Activated gamma-delta T cell (primary cell): ENCODE results near the gene PRKN.
"Not testable (repeated sequence)": the region's sequence is repeated elsewhere in the genome, so short reads cannot be mapped to it uniquely, and the experiment has no call there.

Experiments used
- DNase-seq: peaks from one replicate; lab custom pipeline; 2025; lab: John Stamatoyannopoulos, UW

The PRKN gene

DNA sequence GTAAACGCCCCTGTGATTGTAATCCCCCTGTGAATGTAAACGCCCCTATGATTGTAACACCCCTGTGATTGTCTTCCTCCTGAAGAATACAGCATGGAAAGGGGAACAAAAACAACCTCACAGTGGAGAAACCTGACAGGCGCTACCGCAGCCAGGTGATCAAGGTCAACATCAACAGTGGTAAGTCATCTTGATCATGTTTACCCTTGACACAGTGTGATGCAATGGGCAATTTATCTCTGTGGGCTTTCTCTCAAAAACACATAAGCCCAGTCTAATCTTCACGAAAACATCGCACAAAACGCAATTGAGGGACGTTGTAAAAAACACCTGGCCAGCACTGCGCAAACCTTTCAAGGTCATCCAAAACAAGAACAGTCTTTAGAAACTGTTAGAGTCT is 277.2 kb downstream of the PRKN start:
- no peak for DNase-seq

DNA sequence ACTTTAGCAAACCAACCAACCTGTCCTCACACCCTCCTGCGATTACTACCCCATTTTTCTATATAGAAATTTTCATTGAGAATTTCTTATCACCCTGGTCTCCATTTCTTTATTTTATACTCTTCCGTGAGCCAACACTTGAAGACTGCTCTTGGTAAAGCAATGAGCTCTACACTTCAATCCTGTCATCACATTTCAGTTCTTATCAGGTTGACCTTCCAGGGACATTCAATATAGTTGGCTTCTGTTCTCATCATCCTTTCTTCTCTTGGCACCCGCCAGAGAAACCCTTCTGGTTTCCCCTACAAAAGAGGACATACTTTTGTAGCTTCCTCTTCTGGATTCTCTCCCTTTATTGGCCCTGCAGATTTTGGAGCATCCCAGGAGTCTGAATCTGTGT is 279.3 kb downstream of the PRKN start:
- no peak for DNase-seq

DNA sequence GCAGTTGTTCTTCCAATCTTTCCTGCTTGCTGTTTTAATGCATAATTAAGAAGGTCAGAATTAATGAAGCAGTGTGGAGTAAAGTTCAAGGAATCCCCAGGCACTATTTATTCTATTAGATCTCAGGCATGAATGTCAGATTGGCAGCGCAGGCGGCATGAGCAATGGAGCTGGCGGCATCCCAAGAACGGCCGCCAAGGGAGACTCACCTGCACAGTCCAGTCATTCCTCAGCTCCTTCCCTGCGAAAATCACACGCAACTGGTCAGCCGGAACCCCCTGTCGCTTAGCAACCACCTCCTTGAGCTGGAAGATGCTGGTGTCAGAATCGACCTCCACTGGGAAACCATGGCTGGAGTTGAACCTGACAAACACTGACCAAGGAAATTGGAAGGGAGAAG is 284.5 kb downstream of the PRKN start:
- no peak for DNase-seq

DNA sequence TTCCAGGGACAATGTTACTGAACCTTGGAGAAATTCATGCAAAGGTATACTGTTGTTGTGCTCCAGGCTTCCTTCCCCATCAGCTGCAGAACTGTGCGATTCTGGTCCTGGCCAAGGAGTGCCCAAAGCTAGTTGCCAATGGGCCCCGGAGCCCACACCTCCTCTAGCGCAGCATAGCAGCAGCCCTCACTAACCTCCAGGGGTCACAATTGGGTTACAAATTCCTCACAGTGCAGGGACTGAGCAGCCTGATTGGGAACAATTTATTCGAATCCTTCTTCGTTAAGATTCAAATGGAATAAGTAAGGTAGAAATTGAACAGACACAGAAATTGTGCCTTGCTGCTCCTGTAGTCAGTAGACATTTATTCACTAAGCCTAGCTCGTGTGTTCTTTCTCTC is 284.9 kb downstream of the PRKN start:
- no peak for DNase-seq

DNA sequence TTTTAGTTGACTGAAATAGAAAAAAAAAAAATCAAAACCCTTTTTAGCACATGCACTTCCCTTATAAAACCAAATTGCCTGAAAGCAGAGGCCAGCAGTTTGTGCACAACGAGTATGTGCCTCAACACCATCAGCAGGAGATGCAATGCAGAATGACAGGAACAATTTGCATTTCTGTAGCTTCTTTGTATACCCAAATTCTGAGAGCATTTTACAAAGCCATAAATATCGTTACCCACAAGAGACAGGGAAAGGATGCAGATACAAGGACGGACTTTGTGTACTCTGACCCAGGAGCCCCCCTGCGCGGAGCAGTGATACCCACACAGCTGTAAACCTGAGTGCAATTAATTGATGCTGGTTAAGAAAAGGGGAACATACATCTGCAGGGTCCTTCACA is 285.6 kb downstream of the PRKN start:
- DNase-seq = no peak

DNA sequence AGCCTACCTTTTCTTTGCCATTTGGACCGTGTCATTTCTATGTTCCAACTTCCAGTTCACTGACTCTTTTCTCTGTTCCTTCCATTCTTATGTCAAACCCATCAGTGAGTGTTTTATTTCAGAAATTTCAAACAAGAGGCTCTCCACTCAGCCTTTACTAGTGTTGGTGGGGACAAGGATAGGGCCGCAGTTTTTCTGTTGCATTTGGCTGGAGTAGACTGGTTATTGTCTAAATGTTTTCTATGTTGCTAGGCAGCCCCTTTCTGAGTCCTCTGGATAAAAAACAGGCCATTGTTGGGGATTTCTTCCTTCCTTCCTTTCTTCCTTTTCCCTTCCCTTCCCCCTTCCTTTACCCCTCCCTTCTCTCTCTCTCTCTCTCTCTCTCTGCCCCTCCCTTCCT is 288.6 kb downstream of the PRKN start:
- DNase-seq = no peak

DNA sequence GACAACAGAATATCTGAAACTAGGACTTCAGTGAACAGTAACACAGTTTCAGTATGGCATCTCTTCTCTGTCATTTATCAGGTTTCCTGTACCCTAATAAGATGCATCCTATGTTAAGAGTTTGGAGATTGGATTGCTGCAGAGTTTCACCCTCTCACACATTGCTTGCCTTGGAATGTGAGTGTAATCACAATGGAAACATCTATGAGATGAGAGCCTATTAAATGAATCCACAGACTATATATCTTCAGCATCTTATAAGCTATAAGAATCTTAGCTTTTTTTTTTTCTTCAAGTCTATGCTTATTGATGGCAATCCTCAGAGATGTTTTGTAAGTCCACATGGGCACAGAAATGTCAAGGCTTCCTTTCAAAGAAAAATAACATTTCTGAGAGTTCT is 292.5 kb downstream of the PRKN start:
- no peak for DNase-seq

DNA sequence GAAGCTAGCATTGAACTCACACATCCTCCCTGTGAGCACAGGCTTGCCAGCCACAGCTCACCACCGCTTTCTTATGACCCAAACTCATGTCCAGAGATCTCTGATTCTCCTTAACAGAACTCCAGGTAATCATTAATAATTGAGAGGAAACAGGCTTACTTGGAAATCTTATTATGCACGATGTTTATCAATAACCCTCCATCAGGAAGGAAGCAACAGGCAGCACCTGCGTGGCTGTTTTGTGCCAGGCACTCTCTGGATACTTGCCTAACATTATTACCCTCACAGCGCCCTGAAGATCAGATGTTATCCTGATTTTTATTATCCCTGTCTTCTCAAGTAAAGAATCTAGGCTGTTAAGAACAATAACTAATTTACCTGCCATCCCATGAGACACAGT is 306.6 kb downstream of the PRKN start:
- no peak for DNase-seq

DNA sequence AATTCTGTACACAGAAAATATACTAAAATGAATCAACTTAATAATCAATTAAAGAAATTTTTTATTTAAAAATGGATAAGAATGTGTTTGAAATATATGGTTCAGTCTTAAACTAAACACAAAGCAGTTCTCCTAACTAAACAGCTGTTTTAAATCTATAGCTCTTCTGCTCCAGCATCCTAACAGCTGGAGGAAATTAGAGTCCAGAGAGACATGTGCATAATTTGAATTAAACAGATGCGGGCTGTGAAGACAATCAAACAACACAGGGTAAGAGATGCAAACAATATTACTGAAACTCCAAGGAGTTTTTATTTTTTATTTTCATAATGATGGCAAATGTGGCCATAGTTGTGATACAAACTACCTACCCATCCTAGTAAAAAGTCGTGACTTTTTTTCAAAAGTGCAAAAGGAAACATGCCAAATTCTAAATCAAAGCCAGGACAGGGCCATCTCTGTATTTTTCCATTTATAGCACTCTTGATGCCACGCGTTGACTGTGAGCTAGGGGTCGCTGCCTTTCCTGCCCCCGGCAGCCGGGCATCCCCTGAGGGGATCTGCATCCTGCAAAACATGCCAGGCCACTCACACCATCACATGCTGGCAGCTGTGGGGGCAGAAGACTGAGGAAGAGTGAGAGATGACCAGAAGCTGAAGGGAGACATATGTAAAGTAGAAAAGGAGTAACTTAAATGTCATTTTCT is 310.6 kb downstream of the PRKN start:
- DNase-seq = no peak

DNA sequence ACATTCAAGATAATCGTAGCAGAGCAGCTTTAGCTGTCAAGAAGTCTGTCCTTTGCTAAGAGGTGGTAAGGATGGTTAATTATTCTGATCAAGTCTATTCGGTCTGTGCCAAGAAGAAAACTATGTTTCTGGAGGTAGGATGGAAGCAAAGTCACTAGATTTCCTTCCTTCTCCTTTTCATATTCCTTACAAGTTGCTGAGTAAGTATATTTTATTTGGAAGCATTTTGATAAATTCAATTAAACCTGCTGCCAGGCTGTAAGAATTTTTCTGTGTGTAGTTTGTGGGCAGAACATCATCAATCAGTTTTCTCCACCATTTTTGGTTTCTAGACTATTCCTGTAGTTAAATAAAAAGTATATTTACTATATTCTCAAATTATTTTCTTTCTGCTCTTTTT is 311.3 kb downstream of the PRKN start:
- no peak for DNase-seq

DNA sequence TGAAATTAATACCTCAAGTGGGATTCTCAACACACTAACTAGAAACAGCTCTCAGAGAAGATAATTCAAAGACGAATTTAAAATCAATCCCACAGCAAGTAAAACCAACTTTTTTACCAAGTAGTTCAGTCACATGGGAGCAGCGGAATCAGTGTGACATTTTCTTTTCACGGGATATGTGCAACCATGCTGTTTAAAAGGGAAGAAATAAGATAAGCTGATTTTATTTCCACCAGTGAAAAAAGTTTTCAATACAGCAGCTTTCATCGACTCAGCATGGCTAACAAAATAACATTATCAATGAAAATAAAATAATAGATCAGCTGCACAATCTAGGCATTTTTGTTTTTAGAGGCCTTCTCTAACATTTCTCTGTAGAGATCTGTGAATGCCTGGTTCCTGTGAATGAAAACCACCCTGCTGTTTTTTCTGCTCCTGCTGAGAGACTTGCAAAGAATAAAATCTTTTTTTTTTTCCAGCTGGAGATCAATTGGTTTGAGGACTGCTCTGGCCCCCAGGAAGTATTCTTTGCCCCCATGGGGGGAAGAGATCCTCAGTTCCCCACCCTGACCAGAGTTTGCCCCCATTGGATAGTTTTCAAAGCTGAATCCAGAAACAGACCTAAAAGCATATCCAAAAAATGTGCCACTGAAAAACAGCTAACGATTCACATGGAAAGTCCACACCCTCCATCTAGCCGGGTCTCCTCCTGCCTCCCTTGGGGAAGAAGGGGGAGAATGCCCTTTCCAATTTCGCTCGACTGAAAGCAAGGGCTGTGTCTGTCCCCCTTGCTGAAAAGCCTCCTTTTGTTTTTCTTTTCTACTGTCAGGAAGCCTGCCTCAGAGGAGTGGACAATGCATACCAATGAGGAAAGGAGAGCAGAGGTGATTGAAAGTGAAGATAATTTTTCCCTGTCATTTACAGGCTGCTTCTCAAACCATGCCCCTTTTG is 317.6 kb downstream of the PRKN start:
- DNase-seq = no peak

DNA sequence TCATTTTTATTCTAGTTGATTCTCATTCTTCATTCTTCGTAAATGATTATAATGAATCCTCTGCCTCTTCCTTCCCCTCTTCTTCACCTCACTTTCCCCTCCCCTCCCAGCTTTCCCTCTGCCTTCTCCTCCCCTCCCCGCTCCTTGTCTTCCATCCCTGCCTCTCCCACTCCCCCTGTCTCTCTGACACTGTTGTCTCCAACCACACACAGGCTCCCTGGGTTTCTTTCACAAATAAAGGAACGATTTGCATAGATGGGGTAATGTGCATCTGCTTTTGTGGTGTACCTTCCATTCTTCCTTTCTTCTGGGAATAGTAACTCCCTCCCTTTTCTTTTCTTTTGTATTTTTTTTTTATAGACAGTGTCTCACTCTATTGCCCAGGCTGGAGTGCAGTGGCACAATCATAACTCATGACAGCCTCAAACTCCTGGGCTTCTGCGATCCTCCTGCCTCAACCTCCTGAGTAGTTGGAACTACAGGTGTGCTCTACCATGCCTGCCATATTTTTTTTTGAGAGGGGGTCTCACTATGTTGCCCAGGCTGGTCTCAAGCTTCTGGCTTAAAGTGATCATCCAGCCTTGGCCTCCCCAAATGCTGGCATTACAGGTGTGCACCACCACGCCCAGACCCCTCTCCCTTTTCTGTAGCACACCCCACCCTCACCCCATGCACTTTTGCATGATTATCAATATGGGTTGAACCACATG is 318.6 kb downstream of the PRKN start:
- no peak for DNase-seq

DNA sequence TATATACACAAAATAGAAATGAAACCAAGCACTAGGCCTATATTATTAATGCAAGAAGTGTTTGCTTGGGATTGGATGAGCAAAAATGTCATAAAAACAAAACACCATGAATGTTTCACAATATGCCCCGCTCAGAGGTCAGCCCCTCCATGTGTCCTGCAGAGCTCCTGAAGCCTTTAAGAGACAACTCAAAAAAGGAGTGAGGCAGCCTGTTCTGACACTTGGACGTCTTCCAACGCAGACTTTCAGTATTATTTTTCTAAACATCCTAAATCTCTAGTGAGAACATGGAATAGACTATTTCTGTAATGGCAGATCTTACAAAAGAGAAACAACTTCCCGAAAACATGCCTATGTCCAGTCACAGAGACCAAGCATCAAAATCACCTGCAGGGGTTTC is 322.6 kb downstream of the PRKN start:
- no peak for DNase-seq

DNA sequence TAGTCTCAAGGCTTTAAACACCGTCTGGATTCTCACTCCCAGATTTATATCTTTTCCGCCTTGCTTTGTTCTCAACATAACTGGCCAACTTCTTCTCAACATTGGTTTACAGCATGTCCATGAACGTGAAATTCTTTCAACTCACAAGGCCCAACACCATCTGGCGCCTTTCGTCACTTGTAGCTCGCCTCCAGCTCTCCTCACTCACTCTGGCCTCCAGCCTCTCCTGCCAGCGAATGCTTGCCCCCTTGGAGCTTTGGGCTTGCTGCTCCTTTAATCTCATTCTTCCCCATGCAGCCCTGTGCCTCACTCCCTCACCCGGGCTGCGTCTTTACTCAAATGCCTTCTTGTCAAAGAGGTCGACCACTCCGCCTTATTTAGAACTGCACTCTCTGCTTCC is 324.5 kb downstream of the PRKN start:
- DNase-seq = no peak

DNA sequence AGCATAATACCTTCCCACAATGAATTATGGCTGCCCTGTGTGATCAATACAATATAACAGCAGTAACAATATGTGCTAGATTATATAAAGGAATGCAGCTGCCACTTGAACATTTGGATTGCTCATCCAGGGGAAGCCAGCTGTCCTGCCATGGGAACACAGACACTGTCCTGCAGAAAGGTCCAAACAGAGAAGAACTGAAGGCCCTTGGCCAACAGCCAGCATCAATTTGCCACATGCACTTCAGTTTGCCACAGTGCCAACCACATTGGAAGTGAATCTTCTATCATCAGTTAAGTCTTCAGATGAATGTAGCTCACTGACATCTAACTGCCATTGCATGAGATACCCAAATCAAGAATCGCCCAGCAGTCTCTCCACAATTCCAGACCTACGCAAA is 332.4 kb downstream of the PRKN start:
- no peak for DNase-seq

DNA sequence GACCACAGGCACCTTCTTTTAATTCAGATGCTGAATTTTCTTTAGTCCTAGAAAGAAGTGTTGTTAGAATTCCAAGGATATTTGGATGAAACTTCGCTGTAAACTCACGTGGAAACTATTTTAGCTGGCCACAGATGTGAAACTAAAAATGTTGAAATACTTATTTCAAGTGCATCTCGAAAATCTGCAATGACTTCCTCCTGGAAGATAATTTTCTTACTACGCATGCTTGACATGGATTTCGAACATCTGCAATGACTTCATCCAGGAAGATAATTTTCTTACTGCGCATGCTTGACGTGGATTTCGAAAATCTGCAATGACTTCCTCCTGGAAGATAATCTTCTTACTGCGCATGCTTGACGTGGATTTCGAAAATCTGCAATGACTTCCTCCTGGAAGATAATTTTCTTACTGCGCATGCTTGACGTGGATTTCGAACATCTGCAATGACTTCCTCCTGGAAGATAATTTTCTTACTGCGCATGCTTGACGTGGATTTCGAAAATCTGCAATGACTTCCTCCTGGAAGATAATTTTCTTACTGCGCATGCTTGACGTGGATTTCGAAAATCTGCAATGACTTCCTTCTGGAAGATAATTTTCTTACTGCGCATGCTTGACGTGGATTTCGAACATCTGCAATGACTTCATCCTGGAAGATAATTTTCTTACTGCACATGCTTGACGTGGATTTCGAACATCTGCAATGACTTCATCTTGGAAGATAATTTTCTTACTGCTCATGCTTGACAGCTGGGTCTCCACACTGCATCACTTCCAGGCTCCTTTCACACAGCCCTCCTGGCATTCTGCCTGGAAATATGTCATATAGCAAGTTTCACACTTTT is 336.4 kb downstream of the PRKN start:
- DNase-seq = not testable (repeated sequence)

DNA sequence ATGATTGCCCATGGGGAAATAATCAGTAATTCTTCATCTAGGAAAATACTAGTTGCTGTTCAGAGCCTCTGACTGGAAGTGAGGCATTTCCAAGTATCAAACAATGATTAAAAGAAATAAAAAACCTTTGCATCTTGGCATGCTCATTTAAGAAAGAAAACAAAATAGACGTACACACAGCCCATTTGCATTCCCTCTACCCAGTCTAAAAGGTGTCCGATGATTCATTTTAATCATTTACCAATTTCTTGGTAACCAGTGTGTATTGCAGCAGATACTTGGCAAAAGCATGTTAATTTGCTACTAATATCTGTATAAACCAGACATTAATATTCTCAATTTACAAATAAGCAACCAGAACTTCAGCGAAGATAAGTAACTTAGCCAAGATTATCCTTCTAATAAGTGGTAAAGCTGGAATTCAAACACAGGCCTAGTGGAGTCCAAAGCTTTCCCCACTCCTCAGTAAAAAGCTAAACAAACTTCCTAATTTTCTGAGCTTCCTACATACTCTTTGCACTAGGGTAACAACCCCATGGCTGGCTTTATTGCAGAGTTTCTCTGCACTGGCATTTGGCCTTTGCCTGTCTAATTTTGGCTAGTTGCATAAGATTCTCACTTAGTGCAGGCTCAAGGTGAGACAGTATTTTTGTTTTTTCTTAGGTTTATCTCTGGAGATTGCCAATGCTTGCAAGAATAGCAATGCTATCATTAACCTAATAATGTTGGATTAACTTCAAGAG is 338.1 kb downstream of the PRKN start:
- DNase-seq = no peak

DNA sequence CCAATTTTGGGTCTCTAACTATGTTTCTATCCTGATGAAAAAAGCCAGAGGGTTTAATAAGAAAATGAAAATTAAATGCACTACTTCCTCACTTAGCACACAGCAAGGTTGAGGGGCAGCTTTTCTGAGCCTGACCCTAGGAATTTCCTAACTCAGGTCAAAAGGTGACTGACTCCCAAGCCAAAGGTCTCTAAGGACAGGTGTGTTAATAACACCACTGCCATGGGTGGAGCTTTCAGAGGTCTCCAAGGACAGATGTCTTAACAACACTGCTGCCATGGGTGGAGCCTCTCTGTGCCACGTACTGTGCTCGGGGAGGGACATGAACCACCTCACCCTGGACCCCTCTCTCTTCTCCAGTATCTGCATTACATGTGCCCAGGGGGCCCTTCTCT is 339.2 kb downstream of the PRKN start:
- no peak for DNase-seq

DNA sequence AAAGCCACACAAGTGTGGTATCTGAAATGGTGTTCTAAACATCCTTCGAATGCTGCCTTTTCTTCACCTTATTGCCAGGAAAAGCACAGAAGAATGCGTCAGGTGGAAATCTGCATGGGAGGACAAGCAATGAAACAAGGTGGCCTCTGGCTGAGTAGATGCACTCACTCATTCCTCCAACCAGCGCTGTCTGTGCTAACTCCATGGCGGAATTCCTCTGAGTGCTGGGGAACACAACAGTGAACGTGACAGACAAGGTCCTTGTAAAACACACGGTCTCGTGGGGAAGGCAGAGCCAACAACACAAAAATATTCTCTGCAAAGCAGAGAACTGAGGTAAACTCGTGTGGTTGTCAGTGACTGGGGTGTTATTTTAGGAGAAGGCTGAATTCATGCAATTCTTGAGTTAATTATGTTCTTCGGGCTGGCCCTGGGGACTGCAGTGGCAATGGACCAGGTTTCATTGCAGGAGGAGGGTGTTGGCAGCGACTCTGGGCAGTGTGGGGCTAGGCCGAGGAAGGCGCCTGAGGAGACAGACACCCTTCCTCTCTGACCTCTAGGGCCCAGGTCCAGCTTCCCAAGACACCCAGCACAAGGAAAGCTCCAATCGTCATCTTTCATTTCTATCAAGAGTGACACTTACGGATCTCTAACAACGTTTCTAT is 339.7 kb downstream of the PRKN start:
- DNase-seq = no peak

DNA sequence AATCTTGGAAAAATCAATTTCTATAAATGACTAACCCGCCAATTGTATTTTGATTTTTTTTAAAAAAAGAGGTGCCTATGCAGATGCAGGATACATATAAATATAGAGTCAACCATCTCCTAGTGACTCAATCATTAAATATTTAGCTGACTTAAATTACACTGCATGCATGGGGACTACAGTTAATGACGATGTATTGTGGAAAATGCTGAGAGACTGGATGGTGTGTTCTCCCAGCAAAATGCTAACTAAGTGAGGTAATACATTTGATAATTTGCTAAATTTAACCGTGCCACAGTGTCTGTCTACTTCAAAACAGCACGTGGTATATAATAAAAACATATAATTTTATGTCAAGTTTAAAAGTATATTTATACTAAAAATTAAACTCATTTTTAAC is 341.6 kb downstream of the PRKN start:
- no peak for DNase-seq
